Measurements from ENCODE around the gene HPSE2.

HPSE2 gene

DNA sequence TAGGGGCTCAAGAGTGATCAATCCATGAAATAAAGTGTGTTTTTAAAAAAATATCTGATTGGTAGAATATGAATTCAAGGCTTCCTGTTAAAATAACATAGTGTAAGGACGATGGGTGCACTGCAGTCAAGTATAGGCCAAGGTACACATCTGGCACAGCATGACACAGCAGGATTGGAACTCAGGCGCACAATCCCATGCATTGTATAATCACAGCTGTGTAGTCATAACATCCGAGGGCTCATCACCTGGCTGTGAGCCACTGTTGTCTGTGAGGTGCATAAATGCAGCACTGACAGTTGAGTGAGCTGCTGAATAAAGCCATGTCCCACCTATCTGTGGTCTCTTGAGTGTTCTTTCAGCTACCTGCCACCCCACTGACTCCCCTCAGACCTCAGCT is 646.6 kb downstream of the HPSE2 start:
- 100% methylated on average over 2 of the region's 3 CpGs for WGBS (ENCODE audit: insufficient coverage)
- CTCF ChIA-PET = no interaction called here
- POLR2A ChIA-PET = no interaction called here

DNA sequence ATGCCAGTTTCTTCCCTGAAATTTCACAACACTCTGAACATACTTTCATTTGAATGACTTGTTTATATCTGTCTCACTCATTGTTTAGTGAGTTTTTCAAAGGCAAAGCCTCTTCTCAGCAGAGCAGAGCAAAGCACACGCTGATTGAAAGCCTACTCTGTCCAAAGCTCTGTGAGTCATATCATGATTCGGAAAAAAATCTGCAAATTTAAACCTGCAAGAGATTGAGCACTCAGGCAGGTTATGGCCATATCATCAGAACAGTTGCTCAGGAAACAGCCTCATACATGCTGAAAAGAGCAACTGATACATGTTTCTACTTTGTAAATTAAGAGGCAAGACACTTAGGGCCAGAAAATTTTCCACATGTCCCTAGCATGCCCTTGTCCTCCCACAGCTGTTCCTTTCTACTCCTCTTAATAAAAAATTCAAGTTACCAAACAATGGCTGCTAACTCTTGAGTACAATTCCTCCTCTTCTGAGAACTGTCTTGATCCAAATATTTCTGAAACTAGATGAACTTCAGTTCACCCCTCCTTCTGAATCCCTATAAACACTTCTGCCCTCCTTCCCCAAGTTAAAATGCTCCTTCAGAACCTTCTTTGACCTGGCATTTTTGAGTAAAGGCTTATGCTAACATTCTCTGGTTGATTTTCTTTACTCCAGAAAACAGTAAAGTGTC is 648.4 kb downstream of the HPSE2 start:
- WGBS (ENCODE audit: insufficient coverage) = 92% methylated on average over 2 of the region's 2 CpGs

More for the DNA sequence above, 646.6 kb downstream of the HPSE2 start:
- Histone ChIP-seq H3K4me1 (ENCODE audit: control extremely low read depth in 1 of 4, control insufficient read depth in 4 of 4, insufficient read depth in 4 of 4, low read length in 3 of 4) (no peaks in the 10 kb centered on the region), H3K4me3 (ENCODE audit: control insufficient read depth in 1 of 7, extremely low read depth in 1 of 7, insufficient read depth in 4 of 7, low read depth in 2 of 7, low read length in 6 of 7) (no peak overlapping the region), H3K36me3 (ENCODE audit: control insufficient read depth in 4 of 4, insufficient read depth in 4 of 4, low read length in 3 of 4) (no peaks in the 10 kb centered on the region), H3K9me3 (ENCODE audit: control extremely low read depth in 1 of 5, control insufficient read depth in 4 of 5, insufficient read depth in 2 of 5, low read depth in 1 of 5, low read length in 4 of 5) (no peaks in the 10 kb centered on the region), H3K27me3 (replicated peaks in 2 of 5; ENCODE audit: control insufficient read depth in 4 of 5, insufficient read depth in 5 of 5, low read length in 4 of 5) (peaks cover 0 to 5% (median 0%) of the 10 kb centered on the region in 5 experiments), H3K27ac (ENCODE audit: insufficient read depth in 1 of 2, low read depth in 1 of 2, low read length in 2 of 2, poor library complexity in 1 of 2, severe bottlenecking in 2 of 2) (no peak overlapping the region)
- no peak for DNase-seq

DNA sequence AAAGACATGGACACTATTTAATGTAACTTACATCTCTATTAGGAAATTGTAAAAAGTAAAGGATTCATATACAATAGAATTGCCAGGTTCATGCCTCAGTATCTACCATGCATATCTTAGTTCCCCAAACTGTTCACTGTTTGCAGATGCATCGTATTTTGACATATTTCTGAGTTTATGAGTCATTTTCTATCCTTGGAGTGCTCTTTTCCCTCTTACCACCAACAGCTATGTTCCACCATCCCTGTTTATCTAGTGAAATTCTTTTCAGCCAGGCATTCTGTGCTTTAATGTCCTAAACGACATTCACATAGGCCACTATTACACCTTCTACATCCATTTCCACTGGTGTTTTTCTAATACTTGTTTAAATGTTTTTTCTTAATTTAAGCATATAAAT is 649.6 kb downstream of the HPSE2 start:
- H3K36me3 ChIP-seq (ENCODE audit: control insufficient read depth in 4 of 4, insufficient read depth in 4 of 4, low read length in 3 of 4) = no peaks in the 10 kb centered on the region
- ChIA-PET CTCF (no interaction called here), POLR2A (no interaction called here)
- peaks cover 0 to 7% (median 2%) of the 10 kb centered on the region in 5 experiments for H3K27me3 ChIP-seq (replicated peaks in 2 of 5; ENCODE audit: control insufficient read depth in 4 of 5, insufficient read depth in 5 of 5, low read length in 4 of 5)
- H3K4me1 ChIP-seq (ENCODE audit: control extremely low read depth in 1 of 4, control insufficient read depth in 4 of 4, insufficient read depth in 4 of 4, low read length in 3 of 4) = no peaks in the 10 kb centered on the region
- WGBS (ENCODE audit: insufficient coverage) = no CpG with 5 or more reads among the region's 2 CpGs
- no peak for DNase-seq
- no peak overlapping the region for H3K4me3 ChIP-seq (ENCODE audit: control insufficient read depth in 1 of 7, extremely low read depth in 1 of 7, insufficient read depth in 4 of 7, low read depth in 2 of 7, low read length in 6 of 7)
- no peak overlapping the region for H3K27ac ChIP-seq (ENCODE audit: insufficient read depth in 1 of 2, low read depth in 1 of 2, low read length in 2 of 2, poor library complexity in 1 of 2, severe bottlenecking in 2 of 2)
- H3K9me3 ChIP-seq (ENCODE audit: control extremely low read depth in 1 of 5, control insufficient read depth in 4 of 5, insufficient read depth in 2 of 5, low read depth in 1 of 5, low read length in 4 of 5) = peaks cover 0 to 3% (median 0%) of the 10 kb centered on the region in 5 experiments

More for the DNA sequence above, 648.4 kb downstream of the HPSE2 start:
- no peak for DNase-seq
- Histone ChIP-seq H3K4me1 (ENCODE audit: control extremely low read depth in 1 of 4, control insufficient read depth in 4 of 4, insufficient read depth in 4 of 4, low read length in 3 of 4) (no peaks in the 10 kb centered on the region), H3K36me3 (ENCODE audit: control insufficient read depth in 4 of 4, insufficient read depth in 4 of 4, low read length in 3 of 4) (no peaks in the 10 kb centered on the region), H3K9me3 (ENCODE audit: control extremely low read depth in 1 of 5, control insufficient read depth in 4 of 5, insufficient read depth in 2 of 5, low read depth in 1 of 5, low read length in 4 of 5) (peaks cover 0 to 3% (median 0%) of the 10 kb centered on the region in 5 experiments), H3K27me3 (replicated peaks in 2 of 5; ENCODE audit: control insufficient read depth in 4 of 5, insufficient read depth in 5 of 5, low read length in 4 of 5) (peaks cover 0 to 6% (median 2%) of the 10 kb centered on the region in 5 experiments), H3K4me3 (ENCODE audit: control insufficient read depth in 1 of 7, extremely low read depth in 1 of 7, insufficient read depth in 4 of 7, low read depth in 2 of 7, low read length in 6 of 7) (no peak overlapping the region), H3K27ac (ENCODE audit: insufficient read depth in 1 of 2, low read depth in 1 of 2, low read length in 2 of 2, poor library complexity in 1 of 2, severe bottlenecking in 2 of 2) (no peak overlapping the region)
- ChIA-PET POLR2A (no interaction called here), CTCF (no interaction called here)

DNA sequence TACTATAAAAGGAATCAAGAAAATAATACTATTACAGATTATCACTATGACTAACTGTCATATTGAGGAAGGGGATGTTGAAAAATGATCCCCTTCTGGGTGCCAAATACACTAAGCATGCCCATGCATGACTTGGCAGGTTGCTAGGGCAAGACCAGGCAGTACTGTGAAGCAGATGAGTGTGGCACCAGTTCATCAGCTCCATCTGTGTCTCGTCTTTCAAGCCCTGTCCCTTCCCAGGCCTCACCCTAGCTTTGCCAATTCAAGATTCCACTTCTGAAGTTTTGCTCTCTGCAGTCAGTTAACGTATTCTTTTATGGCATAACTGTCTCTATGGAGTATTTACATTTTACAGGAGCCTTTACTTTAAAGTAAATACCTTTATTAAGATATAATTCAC is 653.3 kb downstream of the HPSE2 start:
- DNase-seq = no peak
- peaks cover 0 to 16% (median 3%) of the 10 kb centered on the region in 5 experiments for H3K27me3 ChIP-seq (replicated peaks in 2 of 5; ENCODE audit: control insufficient read depth in 4 of 5, insufficient read depth in 5 of 5, low read length in 4 of 5)
- no peaks in the 10 kb centered on the region for H3K4me1 ChIP-seq (ENCODE audit: control extremely low read depth in 1 of 4, control insufficient read depth in 4 of 4, insufficient read depth in 4 of 4, low read length in 3 of 4)
- no peaks in the 10 kb centered on the region for H3K36me3 ChIP-seq (ENCODE audit: control insufficient read depth in 4 of 4, insufficient read depth in 4 of 4, low read length in 3 of 4)
- CTCF ChIA-PET = no interaction called here
- WGBS (ENCODE audit: insufficient coverage) = 0% methylated on average over 1 of the region's 2 CpGs
- H3K4me3 ChIP-seq (ENCODE audit: control insufficient read depth in 1 of 7, extremely low read depth in 1 of 7, insufficient read depth in 4 of 7, low read depth in 2 of 7, low read length in 6 of 7) = no peak overlapping the region
- no peak overlapping the region for H3K27ac ChIP-seq (ENCODE audit: insufficient read depth in 1 of 2, low read depth in 1 of 2, low read length in 2 of 2, poor library complexity in 1 of 2, severe bottlenecking in 2 of 2)
- POLR2A ChIA-PET = no interaction called here
- peaks cover 0 to 3% (median 0%) of the 10 kb centered on the region in 5 experiments for H3K9me3 ChIP-seq (ENCODE audit: control extremely low read depth in 1 of 5, control insufficient read depth in 4 of 5, insufficient read depth in 2 of 5, low read depth in 1 of 5, low read length in 4 of 5)

DNA sequence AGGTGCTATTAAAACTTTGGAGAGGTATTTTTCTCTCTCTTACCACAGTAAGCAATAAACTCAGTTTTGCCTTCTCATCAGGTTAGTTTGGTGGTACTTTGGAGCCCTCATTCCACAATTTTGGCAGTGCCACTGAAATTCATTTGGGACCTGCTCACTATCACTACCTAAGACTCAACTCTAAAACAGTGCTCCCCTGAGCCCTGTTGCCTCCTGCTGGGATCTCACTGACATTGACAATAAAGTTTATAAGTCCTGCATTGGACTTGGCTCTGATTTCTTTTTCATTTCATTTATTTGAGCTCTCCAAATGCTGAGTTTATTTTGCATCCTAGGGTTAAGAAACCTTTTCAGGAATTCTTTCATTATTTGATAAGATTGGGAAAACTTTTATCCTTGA is 658.1 kb downstream of the HPSE2 start:
- no peaks in the 10 kb centered on the region for H3K9me3 ChIP-seq (ENCODE audit: control extremely low read depth in 1 of 5, control insufficient read depth in 4 of 5, insufficient read depth in 2 of 5, low read depth in 1 of 5, low read length in 4 of 5)
- no peaks in the 10 kb centered on the region for H3K4me1 ChIP-seq (ENCODE audit: control extremely low read depth in 1 of 4, control insufficient read depth in 4 of 4, insufficient read depth in 4 of 4, low read length in 3 of 4)
- peaks cover 0 to 20% (median 5%) of the 10 kb centered on the region in 5 experiments for H3K27me3 ChIP-seq (replicated peaks in 2 of 5; ENCODE audit: control insufficient read depth in 4 of 5, insufficient read depth in 5 of 5, low read length in 4 of 5)
- H3K27ac ChIP-seq (ENCODE audit: insufficient read depth in 1 of 2, low read depth in 1 of 2, low read length in 2 of 2, poor library complexity in 1 of 2, severe bottlenecking in 2 of 2) = no peak overlapping the region
- no peak overlapping the region for H3K4me3 ChIP-seq (ENCODE audit: control insufficient read depth in 1 of 7, extremely low read depth in 1 of 7, insufficient read depth in 4 of 7, low read depth in 2 of 7, low read length in 6 of 7)
- ChIA-PET POLR2A (no interaction called here), CTCF (no interaction called here)
- no peak for DNase-seq
- H3K36me3 ChIP-seq (ENCODE audit: control insufficient read depth in 4 of 4, insufficient read depth in 4 of 4, low read length in 3 of 4) = no peaks in the 10 kb centered on the region

DNA sequence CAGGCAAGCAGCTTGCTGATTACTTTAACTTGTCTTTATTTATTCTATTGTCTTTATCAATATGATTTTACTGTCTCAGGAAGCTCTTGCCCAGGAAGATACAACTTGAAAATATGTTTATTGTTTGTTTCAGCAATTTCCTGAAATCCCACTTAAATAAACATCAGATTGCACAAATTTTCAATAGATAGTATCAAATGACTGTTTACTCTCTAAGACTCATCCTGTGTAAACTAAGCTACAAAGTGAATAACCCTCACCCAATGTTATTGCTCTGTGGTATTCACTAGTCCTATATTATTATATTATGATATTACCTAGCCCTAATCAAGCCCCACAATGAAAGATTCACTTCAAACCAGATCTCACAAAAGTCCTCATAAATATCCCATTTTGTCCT is 658.5 kb downstream of the HPSE2 start:
- DNase-seq = no peak
- Histone ChIP-seq H3K27ac (ENCODE audit: insufficient read depth in 1 of 2, low read depth in 1 of 2, low read length in 2 of 2, poor library complexity in 1 of 2, severe bottlenecking in 2 of 2) (no peak overlapping the region), H3K27me3 (replicated peaks in 2 of 5; ENCODE audit: control insufficient read depth in 4 of 5, insufficient read depth in 5 of 5, low read length in 4 of 5) (peaks cover 0 to 20% (median 3%) of the 10 kb centered on the region in 5 experiments), H3K36me3 (ENCODE audit: control insufficient read depth in 4 of 4, insufficient read depth in 4 of 4, low read length in 3 of 4) (no peaks in the 10 kb centered on the region), H3K9me3 (ENCODE audit: control extremely low read depth in 1 of 5, control insufficient read depth in 4 of 5, insufficient read depth in 2 of 5, low read depth in 1 of 5, low read length in 4 of 5) (no peaks in the 10 kb centered on the region), H3K4me1 (ENCODE audit: control extremely low read depth in 1 of 4, control insufficient read depth in 4 of 4, insufficient read depth in 4 of 4, low read length in 3 of 4) (no peaks in the 10 kb centered on the region), H3K4me3 (ENCODE audit: control insufficient read depth in 1 of 7, extremely low read depth in 1 of 7, insufficient read depth in 4 of 7, low read depth in 2 of 7, low read length in 6 of 7) (no peak overlapping the region)
- ChIA-PET CTCF (no interaction called here), POLR2A (no interaction called here)

DNA sequence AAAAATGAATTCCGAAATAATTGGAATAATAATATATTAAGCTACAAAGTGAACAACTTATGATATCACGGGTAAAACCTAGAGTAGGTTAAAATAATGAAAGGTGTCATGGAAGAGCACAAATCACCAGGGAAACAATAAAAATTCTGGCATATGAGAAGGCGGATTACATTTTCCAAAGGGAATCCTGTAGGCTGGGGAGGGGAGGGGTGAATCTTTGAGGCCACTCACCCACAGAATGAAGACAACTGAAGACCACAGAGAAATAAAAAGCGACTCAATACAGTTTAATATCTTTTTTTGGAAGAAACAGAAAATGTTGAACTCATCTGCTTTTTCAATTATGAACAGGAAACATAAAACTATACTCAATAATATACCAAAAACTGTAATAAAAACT is 659.6 kb downstream of the HPSE2 start:
- DNase-seq = no peak
- POLR2A ChIA-PET = interaction anchor here (0.5 kb wide), 1 partner anchor 279 kb away, joined by 3 read pairs; no protein-coding TSS in a partner anchor
- H3K9me3 ChIP-seq (ENCODE audit: control extremely low read depth in 1 of 5, control insufficient read depth in 4 of 5, insufficient read depth in 2 of 5, low read depth in 1 of 5, low read length in 4 of 5) = no peaks in the 10 kb centered on the region
- no peaks in the 10 kb centered on the region for H3K4me1 ChIP-seq (ENCODE audit: control extremely low read depth in 1 of 4, control insufficient read depth in 4 of 4, insufficient read depth in 4 of 4, low read length in 3 of 4)
- peaks cover 0 to 19% (median 3%) of the 10 kb centered on the region in 5 experiments for H3K27me3 ChIP-seq (replicated peaks in 2 of 5; ENCODE audit: control insufficient read depth in 4 of 5, insufficient read depth in 5 of 5, low read length in 4 of 5)
- no peak overlapping the region for H3K4me3 ChIP-seq (ENCODE audit: control insufficient read depth in 1 of 7, extremely low read depth in 1 of 7, insufficient read depth in 4 of 7, low read depth in 2 of 7, low read length in 6 of 7)
- no peak overlapping the region for H3K27ac ChIP-seq (ENCODE audit: insufficient read depth in 1 of 2, low read depth in 1 of 2, low read length in 2 of 2, poor library complexity in 1 of 2, severe bottlenecking in 2 of 2)
- WGBS (ENCODE audit: insufficient coverage) = 100% methylated on average over 2 of the region's 4 CpGs
- no peaks in the 10 kb centered on the region for H3K36me3 ChIP-seq (ENCODE audit: control insufficient read depth in 4 of 4, insufficient read depth in 4 of 4, low read length in 3 of 4)
- CTCF ChIA-PET = no interaction called here
